Posterior vena cava (tissue), 2 donors: ENCODE results near the gene PDLIM3. TPM values are rescaled to one million over a fixed set of nuclear protein-coding genes. Genes with fewer than 3 reads are reported as not detected.
"Not testable (repeated sequence)": the region's sequence is repeated elsewhere in the genome, so short reads cannot be mapped to it uniquely, and the experiment has no call there.

Experiments used
- DNase-seq: peaks from one replicate; pipeline ENCODE4 v3.0.0-alpha.2; 2020; ENCODE audit warnings: low spot score
- intact Hi-C, 2 donors: fragments of 100-400 bp; cut with DNase I; formaldehyde crosslinking; loops; one replicate each; pipeline versions ENCODE4 v1.14.1 to v1.14.2; 2022 to 2023
- total RNA-seq, 2 donors: library from RNA; stranded (reverse); fragmentation: NEBNext Ultra II Directional; extraction: Animal tissue kit (Norgen Biotek cat#: 25700); gene quantifications; one replicate each; pipeline ENCODE4 v1.2.1, GENCODE V29; 2021
- donor health status: DM: yes; HTN: yes; CAD: no.
- donor health status: DM: yes; HTN: yes; CAD: no.

PDLIM3 gene
- total RNA-seq, 2 donors from 2014 or later, result 447 to 540 TPM

GRCh38 chr4:185529413-185529812, 5.9 kb downstream of the PDLIM3 start:
- intact Hi-C loops, result no loop called here
- DNase-seq, result no peak

GRCh38 chr4:185524888-185525863, 10.1 kb downstream of the PDLIM3 start:
- intact Hi-C loops, result no loop called here
- DNase-seq, result no peak

- DNase-seq, result no peak
- intact Hi-C loops, result no loop called here
Measured at GRCh38 chr4:185523862-185524261, 11.4 kb downstream of the PDLIM3 start.

GRCh38 chr4:185522451-185522850, 12.9 kb downstream of the PDLIM3 start:
- intact Hi-C loops, result no loop called here
- DNase-seq, result no peak

GRCh38 chr4:185520119-185520518, 15.2 kb downstream of the PDLIM3 start:
- intact Hi-C loops, result no loop called here
- no peak for DNase-seq

- intact Hi-C loops, result no loop called here
- no peak for DNase-seq
Measured at GRCh38 chr4:185518494-185518893, 16.8 kb downstream of the PDLIM3 start.

- no peak for DNase-seq
- intact Hi-C loops, result no loop called here
Measured at GRCh38 chr4:185518069-185518468, 17.2 kb downstream of the PDLIM3 start.

GRCh38 chr4:185515248-185515647, 20.1 kb downstream of the PDLIM3 start:
- intact Hi-C loops, result no loop called here
- no peak for DNase-seq

GRCh38 chr4:185514182-185514697, 21.1 kb downstream of the PDLIM3 start:
- intact Hi-C loops, result loop anchor here in 1 of 2 donors (5.0 kb wide), 1 partner anchor 78 kb away; no protein-coding TSS in a partner anchor
- DNase-seq, result no peak

GRCh38 chr4:185513489-185514181, 21.7 kb downstream of the PDLIM3 start:
- intact Hi-C loops, result loop anchor here in 1 of 2 donors (5.0 kb wide), 1 partner anchor 79 kb away; no protein-coding TSS in a partner anchor
- DNase-seq, result no peak

- no peak for DNase-seq
- intact Hi-C loops, result loop anchor here in 1 of 2 donors (5.0 kb wide), 1 partner anchor 80 kb away; no protein-coding TSS in a partner anchor
Measured at GRCh38 chr4:185512516-185512915, 22.8 kb downstream of the PDLIM3 start.

- DNase-seq, result not testable (repeated sequence)
- intact Hi-C loops, result loop anchor here in 1 of 2 donors (5.0 kb wide), 1 partner anchor 81 kb away; no protein-coding TSS in a partner anchor
Measured at GRCh38 chr4:185511243-185511642, 24.1 kb downstream of the PDLIM3 start.

GRCh38 chr4:185510806-185511205, 24.5 kb downstream of the PDLIM3 start:
- DNase-seq, result no peak
- intact Hi-C loops, result loop anchor here in 1 of 2 donors (5.0 kb wide), 1 partner anchor 81 kb away; no protein-coding TSS in a partner anchor

- intact Hi-C loops, result loop anchor here in 1 of 2 donors (5.0 kb wide), 1 partner anchor 36 kb away; the partner anchor contains the start of gene CCDC110
- no peak for DNase-seq
Measured at GRCh38 chr4:185508181-185508580, 27.1 kb downstream of the PDLIM3 start.

- intact Hi-C loops, result loop anchor here in 1 of 2 donors (5.0 kb wide), 1 partner anchor 34 kb away; the partner anchor contains the start of gene CCDC110
- peak; percentile 80 for DNase-seq
Measured at GRCh38 chr4:185506422-185506821, 28.9 kb downstream of the PDLIM3 start.

GRCh38 chr4:185504098-185505047, 30.9 kb downstream of the PDLIM3 start:
- DNase-seq, result peak; percentile 90
- intact Hi-C loops, result loop anchor here in 1 of 2 donors (5.0 kb wide), 1 partner anchor 32 kb away; the partner anchor contains the start of gene CCDC110

- intact Hi-C loops, result no loop called here
- DNase-seq, result no peak
Measured at GRCh38 chr4:185502386-185502785, 32.9 kb downstream of the PDLIM3 start.

- DNase-seq, result no peak
- intact Hi-C loops, result no loop called here
Measured at GRCh38 chr4:185500576-185500975, 34.7 kb downstream of the PDLIM3 start.
